Activated CD8-positive, alpha-beta memory T cell treated with anti-CD3 and anti-CD28 coated beads, Interleukin-2, amount 50 U/mL, for 24 hours (primary cell): Measurements from ENCODE around the gene TRMT61B.

Source experiments
- DNase-seq: peaks from one replicate; pipeline ENCODE4 v3.0.0-alpha.2; 2020; ENCODE audit errors: extremely low read depth

The TRMT61B gene

DNA sequence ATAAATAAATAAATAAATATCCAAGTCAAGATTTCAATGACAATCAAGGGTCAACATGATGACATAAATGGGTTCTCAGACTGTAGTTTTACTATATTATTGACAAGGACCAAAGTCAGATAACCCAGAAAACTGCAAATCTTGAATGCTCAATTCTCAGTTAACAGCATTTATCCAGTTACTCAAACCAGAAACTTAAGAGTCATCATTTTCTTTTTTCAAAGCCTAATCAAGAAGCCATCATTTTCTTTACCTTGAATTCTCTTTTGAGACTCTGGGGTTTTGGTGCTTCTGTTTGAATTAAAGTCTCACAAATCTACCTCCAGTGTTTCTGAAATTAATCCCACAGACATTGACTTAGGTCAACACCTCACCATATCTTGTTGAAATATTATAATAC lies 14.1 kb downstream of the TRMT61B start:
- no peak for DNase-seq

DNA sequence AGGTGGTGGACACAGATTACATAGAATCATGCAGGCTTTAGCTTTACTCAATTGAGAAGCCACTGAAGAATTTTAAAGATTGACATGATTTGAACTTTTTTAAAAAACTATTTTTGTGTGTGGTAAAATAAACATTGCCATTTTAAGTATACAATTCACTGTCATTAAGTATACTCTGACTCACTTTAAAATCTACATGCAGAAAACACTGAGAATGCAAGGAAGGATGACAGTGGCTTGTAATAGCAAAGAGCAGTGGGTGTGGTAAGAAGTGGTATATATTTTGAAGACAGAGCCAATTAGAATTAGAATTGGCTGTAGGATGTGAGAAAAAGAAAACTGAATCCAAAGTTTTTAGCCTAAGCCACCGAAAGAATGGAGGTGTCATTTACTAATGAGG lies 14.9 kb downstream of the TRMT61B start:
- DNase-seq = no peak

DNA sequence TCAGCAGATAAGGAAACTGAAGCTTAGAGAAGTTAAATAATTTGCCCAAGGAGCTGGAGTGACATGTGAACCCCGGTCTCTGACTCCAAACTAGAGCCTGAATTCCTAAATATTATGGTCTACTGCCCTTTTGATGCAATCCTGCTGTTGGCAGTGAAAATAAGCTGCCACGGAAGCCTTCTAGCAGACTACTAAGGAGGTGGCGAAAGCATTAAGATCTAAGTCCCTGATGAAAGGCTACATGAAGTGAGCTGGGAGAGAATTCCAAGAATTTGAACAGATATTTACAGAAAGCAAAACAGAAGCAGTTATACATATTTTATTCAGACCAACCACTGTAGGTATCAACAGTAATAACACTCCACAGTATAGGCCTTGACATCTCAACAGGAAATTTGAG lies 28.1 kb downstream of the TRMT61B start:
- DNase-seq = no peak

DNA sequence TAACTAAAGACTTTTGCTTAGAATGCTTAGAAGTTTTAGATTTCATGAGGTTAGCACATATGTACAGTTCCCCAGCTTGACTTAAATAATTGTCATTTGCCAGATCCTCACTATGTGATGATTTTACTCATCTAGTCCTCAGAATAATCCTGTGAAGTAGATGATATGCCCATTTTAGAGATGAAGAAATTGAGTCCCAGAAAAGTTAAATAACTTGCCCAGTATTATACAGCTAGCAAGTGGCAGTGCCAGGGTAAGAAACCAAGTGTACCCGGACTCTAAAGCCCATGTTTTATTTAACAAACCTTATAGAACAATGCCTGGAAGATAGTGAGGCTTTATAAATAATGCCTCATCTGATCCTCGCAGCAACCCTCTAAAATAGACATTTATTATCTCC lies 31.1 kb downstream of the TRMT61B start:
- DNase-seq = no peak

DNA sequence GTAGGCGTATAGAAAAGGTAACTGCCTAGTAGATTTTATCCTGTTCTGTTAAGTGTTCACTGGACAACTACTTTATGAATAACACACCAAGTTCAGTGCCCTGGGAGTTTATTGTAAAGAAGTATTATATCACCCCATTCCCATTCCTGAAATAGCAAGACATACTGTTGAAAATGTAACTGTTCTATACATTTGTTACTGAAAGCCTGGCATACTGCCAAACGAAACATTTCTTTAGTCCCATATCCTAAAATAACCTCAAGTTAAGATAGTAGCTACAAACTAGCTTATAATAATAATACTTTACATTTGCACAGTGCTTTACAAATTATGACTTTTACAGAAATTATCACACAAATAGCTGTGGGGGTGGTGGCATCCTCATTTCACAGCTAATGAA lies 34.3 kb downstream of the TRMT61B start:
- no peak for DNase-seq

DNA sequence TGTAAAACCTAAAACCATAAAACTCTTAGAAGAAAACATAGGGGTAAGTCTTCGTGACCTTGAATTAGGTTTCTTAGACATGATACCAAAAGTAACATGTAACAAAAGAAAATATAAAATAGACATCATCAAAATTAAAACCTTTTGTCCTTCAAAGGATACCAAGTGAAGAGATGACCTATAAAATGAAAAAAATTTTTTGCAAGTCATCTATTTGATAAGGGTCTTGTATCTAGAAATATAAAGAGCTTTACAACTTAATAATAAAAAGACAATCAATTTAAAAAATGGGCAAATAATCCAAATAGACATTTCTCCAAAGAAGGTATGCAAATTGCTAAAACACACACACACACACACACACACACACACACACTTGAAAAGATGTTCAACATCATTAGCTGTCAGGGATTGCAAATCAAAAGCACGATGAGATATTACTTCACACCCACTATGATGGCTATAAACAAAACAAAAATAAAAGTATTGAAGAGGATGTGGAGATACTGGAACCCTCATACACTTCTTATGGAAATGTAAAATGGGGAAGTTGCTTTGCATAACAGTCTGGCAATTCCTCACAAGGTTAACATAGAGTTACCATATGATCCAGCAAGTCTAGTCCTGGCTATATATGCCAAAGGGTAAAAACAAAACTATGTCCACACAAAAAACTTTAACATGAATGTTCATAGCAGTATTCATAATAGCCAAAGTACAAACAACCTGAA lies 36.2 kb downstream of the TRMT61B start:
- DNase-seq = no peak

DNA sequence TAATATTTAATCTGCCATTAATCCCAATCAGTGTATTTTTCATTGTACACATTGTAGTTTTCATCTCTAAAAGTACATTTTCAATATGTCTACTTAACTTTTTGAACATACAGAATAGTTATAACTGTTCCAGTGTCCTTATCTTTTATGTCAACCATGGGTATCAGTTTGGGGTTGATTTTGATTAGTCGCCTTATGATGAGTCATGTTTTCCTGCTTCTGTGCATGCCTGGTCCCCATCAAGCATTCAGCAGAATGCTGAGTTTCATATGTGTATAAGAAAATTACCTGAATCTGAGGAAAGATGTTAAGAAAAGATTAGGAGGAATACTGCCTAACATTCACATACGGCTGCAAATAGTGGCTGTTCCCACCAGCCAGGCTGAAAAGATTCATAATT lies 41.7 kb downstream of the TRMT61B start:
- DNase-seq = no peak

DNA sequence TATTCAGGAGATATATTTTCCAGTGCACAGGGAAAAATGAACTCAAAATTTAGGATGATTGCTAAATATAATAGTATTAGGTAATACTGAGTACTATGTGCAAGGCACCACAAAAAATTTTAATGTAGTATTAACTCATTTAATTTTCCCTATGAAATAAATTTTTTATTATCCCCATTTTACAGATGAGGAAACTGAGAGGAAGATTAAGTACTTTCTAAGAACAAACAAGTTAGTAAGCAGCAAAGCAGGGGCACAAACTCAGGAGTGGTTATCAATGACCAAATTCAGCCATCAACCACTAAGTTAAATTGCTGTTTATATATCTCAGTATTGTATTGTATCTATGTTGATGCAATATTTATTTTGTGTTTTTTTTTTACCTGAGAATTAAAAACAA lies 45.2 kb downstream of the TRMT61B start:
- no peak for DNase-seq

DNA sequence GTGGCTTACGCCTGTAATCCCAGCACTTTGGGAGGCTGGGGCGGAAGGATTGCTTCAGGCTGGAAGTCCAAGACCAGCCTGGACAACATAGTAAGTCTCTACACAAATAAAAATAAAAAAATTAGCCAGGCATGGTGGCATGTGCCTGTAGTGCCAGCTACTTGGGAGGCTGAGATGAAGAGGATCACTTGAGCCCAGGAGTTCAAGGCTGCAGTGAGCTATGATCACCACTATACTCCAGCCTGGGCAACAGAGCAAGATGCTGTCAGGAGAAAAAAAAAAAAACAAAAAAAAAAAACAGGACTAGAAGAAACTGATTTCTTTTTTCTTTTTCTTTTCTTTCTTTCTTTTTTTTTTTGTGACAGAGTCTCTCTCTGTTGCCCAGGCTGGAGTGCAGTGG lies 45.9 kb downstream of the TRMT61B start:
- no peak for DNase-seq

DNA sequence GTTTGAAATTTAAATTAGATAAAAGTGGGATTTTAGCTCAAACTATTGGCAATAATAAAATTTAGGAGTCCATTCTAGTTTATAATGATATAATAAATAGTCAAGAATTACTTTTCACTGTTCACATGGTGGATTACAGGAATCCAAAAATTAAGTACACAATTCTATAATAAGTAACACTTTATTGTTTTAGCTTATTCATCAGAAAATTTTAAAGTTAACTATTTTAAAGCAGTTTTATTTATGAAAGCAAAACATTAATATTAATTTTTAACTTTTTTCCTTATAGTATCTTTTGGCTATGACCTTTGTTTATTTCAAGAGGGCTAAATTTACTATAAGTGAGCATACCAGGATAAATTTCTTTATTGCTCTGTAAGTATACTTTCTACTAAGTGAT lies 48.1 kb downstream of the TRMT61B start:
- no peak for DNase-seq

DNA sequence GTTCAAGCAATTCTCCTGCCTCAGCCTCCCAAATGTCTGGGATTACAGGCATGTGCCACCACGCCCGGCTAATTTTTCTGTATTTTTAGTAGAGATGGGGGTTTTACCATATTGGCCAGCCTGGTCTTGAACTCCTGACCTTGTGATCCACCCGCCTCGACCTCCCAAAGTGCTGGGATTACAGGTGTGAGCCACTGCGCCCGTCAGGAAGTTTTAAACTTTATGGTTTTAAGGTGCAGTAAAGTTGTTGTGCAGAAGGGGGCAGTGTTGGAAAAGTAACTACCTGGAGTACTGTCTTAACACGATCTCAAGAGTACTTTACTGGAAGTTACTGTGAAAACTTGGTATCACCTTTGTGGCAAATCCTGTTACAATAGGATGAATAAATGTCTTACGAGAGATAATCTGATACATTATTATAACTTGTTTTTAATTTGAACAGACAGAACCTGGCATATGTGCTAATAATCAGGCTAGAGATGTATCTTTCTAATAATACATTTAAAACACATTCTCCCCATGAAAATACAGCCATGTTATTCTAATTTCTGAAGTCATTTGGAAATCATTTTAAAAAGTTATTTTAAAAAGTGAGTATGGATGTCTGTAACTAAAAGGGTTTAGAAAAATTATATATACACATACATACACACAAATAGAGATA lies 48.7 kb downstream of the TRMT61B start:
- peak; percentile 36 for DNase-seq

DNA sequence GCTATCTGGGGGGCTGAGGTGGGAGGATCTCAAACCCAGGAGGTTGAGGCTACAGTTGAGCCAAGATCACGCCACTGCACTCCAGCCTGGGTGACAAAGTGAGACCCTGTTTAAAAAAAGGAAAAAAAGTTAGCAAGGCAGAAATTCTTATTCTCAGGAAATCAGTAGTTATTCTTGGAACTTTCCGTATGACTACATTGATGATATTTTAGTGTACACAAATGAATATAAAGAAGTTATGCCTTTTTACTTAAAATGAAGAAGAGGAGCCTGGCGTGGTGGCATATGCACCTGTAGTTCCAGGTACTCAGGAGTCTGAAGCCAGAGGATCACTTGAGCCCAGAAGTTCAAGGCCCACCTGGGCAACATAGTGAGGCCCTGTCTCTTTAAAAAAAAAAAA lies 52.1 kb downstream of the TRMT61B start:
- no peak for DNase-seq

DNA sequence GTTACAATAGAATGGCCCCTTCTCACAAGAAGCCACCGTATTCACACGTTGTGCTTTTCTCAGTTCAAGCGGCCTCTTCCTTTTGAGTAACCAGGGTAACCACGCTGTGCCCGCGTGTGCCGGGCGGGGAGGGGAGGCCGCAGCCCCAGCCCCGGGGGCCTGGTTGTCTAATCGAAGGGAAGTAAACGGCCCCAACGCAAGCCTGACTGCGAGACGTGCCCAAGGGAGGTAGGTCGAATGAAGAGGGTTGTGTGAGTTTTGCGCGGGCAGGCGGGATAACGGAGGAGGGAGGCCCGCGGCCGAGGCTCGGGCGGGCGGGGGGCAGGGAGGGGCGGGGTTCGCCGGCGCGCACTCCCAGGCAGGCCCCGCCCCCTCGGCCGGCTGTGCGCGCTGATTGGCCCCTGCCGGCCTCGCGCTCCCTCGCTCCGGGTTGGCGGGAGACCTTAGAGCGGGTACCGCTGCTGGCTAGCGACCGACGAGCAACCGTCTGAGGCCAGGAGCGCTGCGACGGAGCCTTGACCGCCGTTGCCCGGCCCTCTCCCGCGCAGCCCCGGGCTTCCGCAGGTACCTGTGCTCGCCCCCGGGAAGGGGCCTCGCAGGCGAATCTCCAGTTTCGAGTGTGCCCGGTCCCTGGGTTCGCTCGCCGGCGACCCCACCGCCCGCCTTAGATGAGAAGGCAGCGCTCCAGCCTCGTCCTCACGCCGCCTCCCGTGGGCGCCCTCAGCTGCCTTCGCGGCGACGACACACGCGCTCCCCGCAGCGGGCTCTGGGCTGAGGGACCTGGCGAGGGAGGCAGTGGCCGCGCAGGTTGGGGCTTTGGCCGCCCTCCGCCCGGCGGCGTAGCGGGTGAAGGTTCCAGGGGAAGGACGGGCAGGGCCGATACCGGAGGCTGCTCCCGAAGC lies 59.5 kb downstream of the TRMT61B start, which contains the start of gene SPDYA:
TSS of gene SPDYA (plus strand) at position 451 of the 902 bp plus-strand sequence. CDS start 5,181 bp downstream, outside the sequence.
- DNase-seq = peak; percentile 53

DNA sequence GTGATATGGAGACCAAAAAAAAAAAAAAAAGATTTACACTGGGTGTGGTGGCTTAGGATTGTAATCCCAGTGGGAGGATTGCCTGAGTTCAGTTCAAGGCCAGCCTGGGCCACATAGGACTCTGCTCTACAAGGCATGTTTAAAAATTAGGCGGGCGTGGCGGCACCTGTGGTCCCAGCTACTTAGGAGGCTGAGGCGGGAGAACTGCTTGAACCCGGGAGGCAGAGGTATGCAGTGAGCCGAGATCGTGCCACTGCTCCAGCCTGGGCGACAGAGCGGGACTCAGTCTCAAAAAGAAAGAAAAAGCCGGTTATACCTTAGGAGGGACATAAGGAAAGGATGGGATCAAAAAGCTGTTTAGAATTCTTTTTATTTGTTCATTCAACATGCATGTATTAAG lies 60.2 kb downstream of the TRMT61B start:
- no peak for DNase-seq

DNA sequence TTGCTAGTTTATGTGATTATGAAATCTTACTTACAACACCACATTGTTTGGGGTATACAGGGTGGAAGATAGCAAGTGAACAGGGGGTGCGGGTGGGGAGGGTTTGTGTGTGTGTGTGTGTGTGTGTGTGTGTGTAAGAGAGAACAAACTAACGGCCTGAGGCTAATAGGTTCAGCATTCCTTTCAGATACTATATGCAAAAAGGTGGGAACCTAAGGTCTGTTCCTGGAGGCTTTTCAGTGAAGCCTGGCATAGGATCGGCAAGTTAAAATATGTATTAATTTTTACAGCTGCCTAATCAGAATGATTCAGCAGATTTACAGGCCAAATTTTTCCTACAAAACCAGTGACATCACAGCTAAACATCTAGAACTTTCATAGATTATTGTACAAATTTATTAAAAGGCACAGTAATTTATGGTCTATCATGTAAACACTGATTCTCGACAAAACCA lies 67.1 kb downstream of the TRMT61B start:
- DNase-seq = no peak

DNA sequence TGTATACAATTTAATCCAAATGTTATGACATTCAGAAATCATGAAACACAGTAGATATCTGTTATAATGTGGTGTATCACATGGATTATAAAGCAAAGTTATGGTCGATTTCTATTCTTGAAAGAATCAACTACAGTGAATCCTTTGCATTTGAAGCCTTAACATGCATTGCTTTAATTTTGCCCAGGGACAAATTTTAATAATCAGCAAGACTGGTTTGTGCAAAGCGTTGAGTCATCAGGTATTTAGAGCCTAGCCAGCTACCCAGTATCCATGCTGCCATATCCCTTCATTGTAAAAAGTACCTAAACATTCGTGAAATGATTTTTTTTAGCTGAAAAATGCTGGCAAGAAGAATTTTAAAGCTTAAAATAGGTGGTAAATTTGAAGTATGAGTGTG lies 68.4 kb downstream of the TRMT61B start:
- no peak for DNase-seq
